Tibial nerve (tissue), 4 donors: ENCODE results near the gene LKAAEAR1.

Experiments
- CTCF ChIP-seq, 5 experiments: fragments of 200-600 bp in 3 of 5; fragments of 450-650 bp in 2 of 5; sonication (generic) in 3 of 5; IDR thresholded peaks; one replicate each; pipeline ENCODE4 v1.5.1; 2016 to 2019; ENCODE audit warnings: antibody characterized with exemption in 5 of 5, mild to moderate bottlenecking in 3 of 5, moderate library complexity in 2 of 5
- EP300 ChIP-seq, 2 donors: sonication (generic); formaldehyde crosslinking; IDR thresholded peaks; one replicate each; pipeline ENCODE4 v1.6.1; 2017; ENCODE audit warnings: antibody characterized with exemption in 2 of 2, mild to moderate bottlenecking in 1 of 2
- POLR2A ChIP-seq, 2 donors: fragments of 450-650 bp; IDR thresholded peaks; one replicate each; pipeline ENCODE4 v1.6.1; 2017; ENCODE audit warnings: antibody characterized with exemption in 2 of 2, mild to moderate bottlenecking in 2 of 2, moderate library complexity in 2 of 2

GRCh38 chr20:64073476-64074183 lies 10.6 kb downstream of the LKAAEAR1 start:
- TF ChIP-seq POLR2A (IDR thresholded peaks at IDR 0.05) (no peak), CTCF (IDR thresholded peaks at IDR 0.05) (no peak), EP300 (IDR thresholded peaks at IDR 0.05) (no peak)
